Spleen (tissue), 7 donors: ENCODE data around the gene AADAT.

Experiments
- POLR2AphosphoS5 ChIP-seq, 3 donors: sonication (generic); formaldehyde crosslinking; IDR thresholded peaks; one replicate each; pipeline ENCODE4 v1.5.1; 2017; ENCODE audit warnings: antibody characterized with exemption in 3 of 3
- TF ChIP-seq, protein P1 (sequence below), 11 experiments: fragments of 200-600 bp in 7 of 11; fragments of 450-650 bp in 4 of 11; sonication (generic) in 4 of 11; IDR thresholded peaks in 8 of 11; conservative IDR thresholded peaks in 3 of 11; 1 replicate in 7 of 11; 2 replicates in 4 of 11; pipeline versions ENCODE4 v1.4.0 to v1.8.0; 2016 to 2021; ENCODE audit warnings: antibody characterized with exemption in 11 of 11, inconsistent platforms in 4 of 11, mild to moderate bottlenecking in 1 of 11
- donor health status: DM: no; HTN: no; CAD: no; lungs with moderate emphysema.
- donor health status: DM: no; HTN: no; CAD: no.
- donor health status: DM: no; HTN: no; CAD: no.

DNA sequence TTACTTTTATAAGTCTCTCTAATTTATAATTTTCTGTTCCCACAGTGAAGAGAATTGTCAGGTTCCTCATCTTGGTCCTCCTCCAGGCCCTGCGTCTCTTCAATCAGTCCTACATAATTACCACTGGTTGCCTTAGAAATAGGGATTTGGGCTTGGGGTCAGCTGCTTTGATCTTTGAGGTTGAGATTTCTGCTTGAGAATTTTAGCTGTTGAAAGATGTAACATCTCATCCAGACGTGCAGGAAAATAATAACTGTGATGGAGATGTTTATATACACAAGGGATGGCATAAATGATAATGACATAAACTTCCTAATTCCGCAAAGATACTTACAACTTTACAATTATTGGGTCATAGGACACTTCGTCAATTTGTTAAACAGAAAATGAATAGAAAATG lies 30.3 kb downstream of the AADAT start:
- no peak for TF ChIP-seq POLR2AphosphoS5 (IDR thresholded peaks at IDR 0.05)
- TF ChIP-seq, protein P1, sequence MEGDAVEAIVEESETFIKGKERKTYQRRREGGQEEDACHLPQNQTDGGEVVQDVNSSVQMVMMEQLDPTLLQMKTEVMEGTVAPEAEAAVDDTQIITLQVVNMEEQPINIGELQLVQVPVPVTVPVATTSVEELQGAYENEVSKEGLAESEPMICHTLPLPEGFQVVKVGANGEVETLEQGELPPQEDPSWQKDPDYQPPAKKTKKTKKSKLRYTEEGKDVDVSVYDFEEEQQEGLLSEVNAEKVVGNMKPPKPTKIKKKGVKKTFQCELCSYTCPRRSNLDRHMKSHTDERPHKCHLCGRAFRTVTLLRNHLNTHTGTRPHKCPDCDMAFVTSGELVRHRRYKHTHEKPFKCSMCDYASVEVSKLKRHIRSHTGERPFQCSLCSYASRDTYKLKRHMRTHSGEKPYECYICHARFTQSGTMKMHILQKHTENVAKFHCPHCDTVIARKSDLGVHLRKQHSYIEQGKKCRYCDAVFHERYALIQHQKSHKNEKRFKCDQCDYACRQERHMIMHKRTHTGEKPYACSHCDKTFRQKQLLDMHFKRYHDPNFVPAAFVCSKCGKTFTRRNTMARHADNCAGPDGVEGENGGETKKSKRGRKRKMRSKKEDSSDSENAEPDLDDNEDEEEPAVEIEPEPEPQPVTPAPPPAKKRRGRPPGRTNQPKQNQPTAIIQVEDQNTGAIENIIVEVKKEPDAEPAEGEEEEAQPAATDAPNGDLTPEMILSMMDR (IDR thresholded peaks at IDR 0.05 in 8 of 11, conservative IDR thresholded peaks at IDR 0.05 in 3 of 11): no peak
